Measurements from ENCODE around the gene IRGQ.

IRGQ gene

DNA sequence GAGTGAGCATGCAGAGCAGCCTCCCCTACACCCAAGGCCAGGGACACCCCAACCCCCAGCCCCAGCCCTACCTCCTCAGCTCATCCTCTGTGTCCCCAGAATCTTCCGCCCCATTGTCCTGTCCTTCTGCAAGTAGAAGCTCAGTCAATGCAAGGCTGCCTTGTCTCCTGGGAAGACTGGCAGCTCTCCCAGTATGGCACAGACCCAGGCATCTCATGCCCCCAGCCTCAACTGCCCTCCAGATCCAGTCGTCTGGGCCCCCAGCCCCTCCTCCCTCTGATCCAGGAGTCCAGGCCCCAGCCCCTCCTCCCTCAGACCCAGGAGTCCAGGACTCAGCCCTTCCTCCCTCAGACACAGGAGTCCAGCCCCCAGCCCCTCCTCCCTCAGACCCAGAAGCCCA is 50.0 kb downstream of the IRGQ start:
- no peak overlapping the region for H3K4me3 ChIP-seq (replicated peaks in 1 of 2; ENCODE audit: low read depth in 2 of 2, low read length in 2 of 2)
- TF ChIP-seq, protein P1, sequence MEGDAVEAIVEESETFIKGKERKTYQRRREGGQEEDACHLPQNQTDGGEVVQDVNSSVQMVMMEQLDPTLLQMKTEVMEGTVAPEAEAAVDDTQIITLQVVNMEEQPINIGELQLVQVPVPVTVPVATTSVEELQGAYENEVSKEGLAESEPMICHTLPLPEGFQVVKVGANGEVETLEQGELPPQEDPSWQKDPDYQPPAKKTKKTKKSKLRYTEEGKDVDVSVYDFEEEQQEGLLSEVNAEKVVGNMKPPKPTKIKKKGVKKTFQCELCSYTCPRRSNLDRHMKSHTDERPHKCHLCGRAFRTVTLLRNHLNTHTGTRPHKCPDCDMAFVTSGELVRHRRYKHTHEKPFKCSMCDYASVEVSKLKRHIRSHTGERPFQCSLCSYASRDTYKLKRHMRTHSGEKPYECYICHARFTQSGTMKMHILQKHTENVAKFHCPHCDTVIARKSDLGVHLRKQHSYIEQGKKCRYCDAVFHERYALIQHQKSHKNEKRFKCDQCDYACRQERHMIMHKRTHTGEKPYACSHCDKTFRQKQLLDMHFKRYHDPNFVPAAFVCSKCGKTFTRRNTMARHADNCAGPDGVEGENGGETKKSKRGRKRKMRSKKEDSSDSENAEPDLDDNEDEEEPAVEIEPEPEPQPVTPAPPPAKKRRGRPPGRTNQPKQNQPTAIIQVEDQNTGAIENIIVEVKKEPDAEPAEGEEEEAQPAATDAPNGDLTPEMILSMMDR (IDR thresholded peaks at IDR 0.05; ENCODE audit: low read depth, low read length): no peak
- DNase-seq (ENCODE audit: low read depth in 2 of 2): no peak

DNA sequence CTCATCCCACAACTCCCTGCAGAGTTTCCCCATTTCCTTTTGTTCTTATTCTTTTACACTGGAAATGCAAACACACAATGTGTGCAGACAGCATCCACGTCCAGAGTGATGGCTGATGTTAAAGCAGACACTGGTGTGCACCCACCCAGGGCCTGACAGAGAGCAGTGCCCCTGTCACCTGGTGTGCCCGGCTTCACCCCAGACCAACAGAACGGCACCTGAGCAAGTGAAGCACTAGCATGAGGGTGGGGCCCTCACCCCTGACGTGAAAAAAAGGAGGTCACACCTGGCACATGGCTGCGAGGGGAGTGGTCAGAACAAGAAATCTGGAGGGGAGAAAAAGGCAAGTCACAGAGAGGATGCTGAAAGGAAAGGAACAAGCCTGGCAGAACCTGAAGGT is 50.7 kb downstream of the IRGQ start:
- TF ChIP-seq, protein P1 (IDR thresholded peaks at IDR 0.05; ENCODE audit: low read depth, low read length): no peak
- DNase-seq (ENCODE audit: low read depth in 2 of 2): no peak
- H3K4me3 ChIP-seq (replicated peaks in 1 of 2; ENCODE audit: low read depth in 2 of 2, low read length in 2 of 2): no peak overlapping the region

DNA sequence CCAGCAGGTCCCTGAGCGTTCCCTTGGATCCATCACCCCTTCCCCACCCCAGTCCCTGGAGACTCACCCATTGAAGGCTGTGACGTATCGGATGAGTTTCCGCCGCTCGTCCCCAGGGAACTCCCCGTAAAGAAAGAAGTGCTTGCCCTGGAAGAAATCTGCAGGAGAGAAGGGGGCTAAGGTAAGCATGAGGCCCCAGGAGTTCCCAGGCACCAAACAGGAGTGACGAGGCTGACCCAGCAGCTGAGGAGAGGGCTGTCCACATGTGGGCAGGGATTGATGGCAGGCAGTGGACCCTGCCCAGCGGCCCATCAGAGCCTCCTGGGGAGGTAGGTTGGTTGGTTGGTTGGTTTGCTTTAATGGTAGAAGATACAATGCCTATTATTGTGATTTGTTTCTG is 51.9 kb downstream of the IRGQ start:
- TF ChIP-seq, protein P1 (IDR thresholded peaks at IDR 0.05; ENCODE audit: low read depth, low read length): no peak
- no peak for DNase-seq (ENCODE audit: low read depth in 2 of 2)
- H3K4me3 ChIP-seq (replicated peaks in 1 of 2; ENCODE audit: low read depth in 2 of 2, low read length in 2 of 2): no peak overlapping the region

DNA sequence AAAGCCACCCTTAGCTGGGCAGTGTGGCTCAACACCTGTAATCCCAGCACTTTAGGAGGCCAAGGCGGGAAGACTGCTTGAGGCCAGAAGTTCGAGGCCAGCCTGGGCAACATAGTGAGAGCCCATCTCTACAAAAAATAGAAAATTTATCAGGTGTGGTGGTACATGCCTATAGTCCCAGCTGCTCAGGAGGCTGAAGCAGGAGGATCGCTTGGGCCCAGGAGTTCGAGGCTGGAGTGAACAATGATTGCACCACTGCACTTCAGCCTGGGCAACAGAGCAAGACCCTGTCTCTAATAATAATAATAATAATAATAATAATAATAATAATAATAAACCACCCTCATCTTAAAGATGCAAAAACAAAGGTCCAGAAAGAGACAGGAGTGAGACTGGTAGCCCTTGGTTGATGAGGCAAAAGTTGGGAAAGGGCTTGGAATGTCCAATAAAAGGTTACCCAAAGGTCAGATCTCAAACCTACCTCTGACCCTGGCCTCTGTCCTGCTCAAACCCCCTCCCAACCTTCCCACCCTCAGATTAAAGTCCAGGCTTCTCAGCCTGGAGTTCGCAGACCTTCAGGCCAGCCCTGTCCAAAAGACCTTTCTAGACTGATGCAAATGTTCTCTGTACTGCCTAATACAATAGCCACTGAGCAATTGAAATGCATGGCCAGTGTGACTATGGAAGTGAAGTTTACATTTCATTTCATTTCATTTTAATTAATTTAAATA is 53.8 kb downstream of the IRGQ start:
- TF ChIP-seq, protein P1 (IDR thresholded peaks at IDR 0.05; ENCODE audit: low read depth, low read length): no peak
- no peak for DNase-seq (ENCODE audit: low read depth in 2 of 2)
- no peak overlapping the region for H3K4me3 ChIP-seq (replicated peaks in 1 of 2; ENCODE audit: low read depth in 2 of 2, low read length in 2 of 2)

DNA sequence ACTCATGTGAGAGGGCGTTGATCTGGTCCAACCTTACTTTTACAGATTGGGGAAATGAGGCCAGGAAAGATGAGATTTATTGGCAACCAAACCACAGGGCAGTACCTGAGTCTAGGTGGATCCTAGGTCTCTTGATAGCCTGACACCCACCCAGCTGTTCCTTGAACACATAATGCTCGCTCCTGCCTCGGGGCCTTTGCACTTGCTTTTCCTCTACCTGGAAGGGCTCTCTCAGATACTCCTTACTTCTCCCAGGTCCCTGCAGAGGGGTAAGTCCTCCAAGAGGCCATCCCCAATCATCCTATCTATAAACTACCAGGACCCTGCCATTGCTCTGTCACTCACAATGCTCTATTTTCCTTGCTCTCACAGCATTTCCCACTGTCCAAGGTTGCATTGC is 55.6 kb downstream of the IRGQ start:
- TF ChIP-seq, protein P1 (IDR thresholded peaks at IDR 0.05; ENCODE audit: low read depth, low read length): no peak
- H3K4me3 ChIP-seq (replicated peaks in 1 of 2; ENCODE audit: low read depth in 2 of 2, low read length in 2 of 2): no peak overlapping the region
- no peak for DNase-seq (ENCODE audit: low read depth in 2 of 2)

DNA sequence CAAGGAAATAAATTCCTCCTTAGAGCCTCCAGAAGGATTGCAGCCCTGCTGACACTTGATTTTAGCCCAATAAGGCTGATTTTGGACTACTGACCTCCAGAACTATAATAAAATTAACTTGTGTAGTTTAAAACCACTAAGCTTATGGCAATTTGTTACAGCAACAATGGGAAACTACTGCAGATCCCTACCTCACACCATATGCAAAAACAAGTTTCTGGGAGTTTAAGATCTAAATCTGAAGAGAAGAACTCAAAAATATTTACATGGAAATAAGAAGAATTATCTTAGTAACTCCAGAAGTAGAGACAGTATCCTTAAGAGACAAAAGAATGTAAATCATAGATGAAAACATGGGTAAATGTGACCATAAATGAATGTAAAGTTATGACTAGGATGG is 57.0 kb downstream of the IRGQ start:
- no peak overlapping the region for H3K4me3 ChIP-seq (replicated peaks in 1 of 2; ENCODE audit: low read depth in 2 of 2, low read length in 2 of 2)
- no peak for DNase-seq (ENCODE audit: low read depth in 2 of 2)
- TF ChIP-seq, protein P1 (IDR thresholded peaks at IDR 0.05; ENCODE audit: low read depth, low read length): no peak
